ENCODE data around the gene DNAJC24. TPM values are rescaled to one million over a fixed set of nuclear protein-coding genes. Genes with fewer than 3 reads are reported as not detected.

The DNAJC24 gene
- total RNA-seq, 1 experiment from 2014 or later, result 18.3 TPM

- H2AFZ ChIP-seq (ENCODE audit: low read depth, low read length, poor library complexity, severe bottlenecking), result no peak overlapping the region
- no peaks in the 10 kb centered on the region for H3K9me3 ChIP-seq (ENCODE audit: control insufficient read depth in 1 of 2, insufficient read depth in 1 of 2, low read depth in 1 of 2, low read length in 2 of 2)
- H3K4me3 ChIP-seq (replicated peaks in 1 of 2; ENCODE audit: low read depth in 1 of 2, low read length in 2 of 2), result no peak overlapping the region
- POLR2A ChIA-PET, result no interaction called here
- no peak for ATAC-seq
- no peak overlapping the region for H3K27ac ChIP-seq (ENCODE audit: low read depth, low read length)
- no peaks in the 10 kb centered on the region for H3K79me2 ChIP-seq (ENCODE audit: insufficient read depth, low read length)
- no peaks in the 10 kb centered on the region for H4K20me1 ChIP-seq (ENCODE audit: insufficient read depth)
- no peak overlapping the region for H3K4me2 ChIP-seq (ENCODE audit: low read length)
- CTCF ChIA-PET, result no interaction called here
- H3K36me3 ChIP-seq (ENCODE audit: control insufficient read depth in 1 of 2, insufficient read depth in 2 of 2, low read length in 2 of 2), result no peaks in the 10 kb centered on the region
- peaks cover 3 to 5% of the 10 kb centered on the region in 2 experiments; a peak in 2 of 4 replicates for H3K4me1 ChIP-seq (ENCODE audit: control insufficient read depth in 1 of 2, insufficient read depth in 2 of 2, low read length in 2 of 2)
- no peaks in the 10 kb centered on the region for H3K9me2 ChIP-seq (ENCODE audit: insufficient read depth)
- no peak overlapping the region for H3K9ac ChIP-seq (ENCODE audit: low read length)
- H3K27me3 ChIP-seq (ENCODE audit: insufficient read depth, low read length), result no peaks in the 10 kb centered on the region
- DNase-seq (ENCODE audit: low read depth, low spot score), result no peak
- intact Hi-C loops (cut with micrococcal nuclease), result no loop called here
- TF ChIP-seq POLR2A (IDR thresholded peaks at IDR 0.05; ENCODE audit: borderline replicate concordance, extremely low read depth, insufficient read depth, insufficient read length), result no peak
- TF ChIP-seq ELF1 (IDR thresholded peaks at IDR 0.05; ENCODE audit: borderline replicate concordance, low read depth), result no peak
- no peak for TF ChIP-seq YY1 (IDR thresholded peaks at IDR 0.05; ENCODE audit: extremely low read depth, insufficient replicate concordance, low read depth, low read length)
- TF ChIP-seq ZFX (IDR thresholded peaks at IDR 0.05), result no peak
- no peak for TF ChIP-seq ZNF274 (IDR thresholded peaks at IDR 0.05; ENCODE audit: low read depth, low read length)
- no peak for TF ChIP-seq SRF (IDR thresholded peaks at IDR 0.05; ENCODE audit: low read depth)
- TF ChIP-seq FOSL1 (IDR thresholded peaks at IDR 0.05; ENCODE audit: low read depth), result no peak
- no peak for TF ChIP-seq CTCF (IDR thresholded peaks at IDR 0.05 in 2 of 3, conservative IDR thresholded peaks at IDR 0.05 in 1 of 3; ENCODE audit: borderline replicate concordance in 1 of 3, insufficient read depth in 1 of 3, low read depth in 2 of 3, low read length in 2 of 3)
- TF ChIP-seq EZH2 (IDR thresholded peaks at IDR 0.05), result no peak
- no peak for TF ChIP-seq RAD21 (IDR thresholded peaks at IDR 0.05; ENCODE audit: low read depth)
- TF ChIP-seq SP1 (IDR thresholded peaks at IDR 0.05; ENCODE audit: low read depth), result no peak
- no TSS peak for BruUV-seq (replicated peaks)
- RAD21 ChIA-PET (ENCODE audit: low non-redundant PET in 1 of 2, low total read pairs in 2 of 2, uncharacterized antibody in 2 of 2, unreplicated experiment in 2 of 2), result no interaction called here
These were observed 46.5 kb upstream of the DNAJC24 start for GRCh38 chr11:31323145-31323544.
